Measurements from ENCODE around the gene CXCR6.

CXCR6 gene

GRCh38 chr3:45990181-45990580, 46.9 kb downstream of the CXCR6 start:
- Mint-ChIP-seq H3K4me1 (peaks cover 44% of the 10 kb centered on the region), H3K36me3 (ENCODE audit: low read depth) (no peaks in the 10 kb centered on the region), H3K27ac (no peak overlapping the region), H3K9me3 (no peaks in the 10 kb centered on the region), H3K4me3 (no peak overlapping the region), H3K27me3 (ENCODE audit: low read depth, poor library complexity) (no peaks in the 10 kb centered on the region)
- TF ChIP-seq CTCF (IDR thresholded peaks at IDR 0.05), result no peak
- DNase-seq, result no peak

GRCh38 chr3:45991341-45991740, 48.1 kb downstream of the CXCR6 start:
- H3K4me3 Mint-ChIP-seq, result no peak overlapping the region
- peaks cover 44% of the 10 kb centered on the region for H3K4me1 Mint-ChIP-seq
- no peak overlapping the region for H3K27ac Mint-ChIP-seq
- H3K36me3 Mint-ChIP-seq (ENCODE audit: low read depth), result no peaks in the 10 kb centered on the region
- H3K27me3 Mint-ChIP-seq (ENCODE audit: low read depth, poor library complexity), result no peaks in the 10 kb centered on the region
- DNase-seq, result no peak
- H3K9me3 Mint-ChIP-seq, result no peaks in the 10 kb centered on the region
- TF ChIP-seq CTCF (IDR thresholded peaks at IDR 0.05), result no peak

- Mint-ChIP-seq H3K4me3 (no peak overlapping the region), H3K4me1 (peaks cover 36% of the 10 kb centered on the region), H3K27me3 (ENCODE audit: low read depth, poor library complexity) (no peaks in the 10 kb centered on the region), H3K36me3 (ENCODE audit: low read depth) (no peaks in the 10 kb centered on the region), H3K9me3 (no peaks in the 10 kb centered on the region), H3K27ac (no peak overlapping the region)
- no peak for DNase-seq
- TF ChIP-seq CTCF (IDR thresholded peaks at IDR 0.05), result no peak
These were observed 49.0 kb downstream of the CXCR6 start for GRCh38 chr3:45992133-45992729.

- no peaks in the 10 kb centered on the region for H3K36me3 Mint-ChIP-seq (ENCODE audit: low read depth)
- TF ChIP-seq CTCF (IDR thresholded peaks at IDR 0.05), result no peak
- no peak for DNase-seq
- H3K27me3 Mint-ChIP-seq (ENCODE audit: low read depth, poor library complexity), result peaks cover 5% of the 10 kb centered on the region
- peaks cover 31% of the 10 kb centered on the region for H3K4me1 Mint-ChIP-seq
- H3K9me3 Mint-ChIP-seq, result no peaks in the 10 kb centered on the region
- no peak overlapping the region for H3K4me3 Mint-ChIP-seq
- no peak overlapping the region for H3K27ac Mint-ChIP-seq
These were observed 49.6 kb downstream of the CXCR6 start for GRCh38 chr3:45992821-45993221.

GRCh38 chr3:45993421-45994027, 50.3 kb downstream of the CXCR6 start:
- Mint-ChIP-seq H3K4me3 (no peak overlapping the region), H3K27me3 (ENCODE audit: low read depth, poor library complexity) (peaks cover 12% of the 10 kb centered on the region), H3K9me3 (no peaks in the 10 kb centered on the region), H3K4me1 (peaks cover 24% of the 10 kb centered on the region), H3K27ac (no peak overlapping the region), H3K36me3 (ENCODE audit: low read depth) (no peaks in the 10 kb centered on the region)
- TF ChIP-seq CTCF (IDR thresholded peaks at IDR 0.05), result no peak
- DNase-seq, result no peak
